ENCODE data around the gene PARD3.

PARD3 gene

DNA sequence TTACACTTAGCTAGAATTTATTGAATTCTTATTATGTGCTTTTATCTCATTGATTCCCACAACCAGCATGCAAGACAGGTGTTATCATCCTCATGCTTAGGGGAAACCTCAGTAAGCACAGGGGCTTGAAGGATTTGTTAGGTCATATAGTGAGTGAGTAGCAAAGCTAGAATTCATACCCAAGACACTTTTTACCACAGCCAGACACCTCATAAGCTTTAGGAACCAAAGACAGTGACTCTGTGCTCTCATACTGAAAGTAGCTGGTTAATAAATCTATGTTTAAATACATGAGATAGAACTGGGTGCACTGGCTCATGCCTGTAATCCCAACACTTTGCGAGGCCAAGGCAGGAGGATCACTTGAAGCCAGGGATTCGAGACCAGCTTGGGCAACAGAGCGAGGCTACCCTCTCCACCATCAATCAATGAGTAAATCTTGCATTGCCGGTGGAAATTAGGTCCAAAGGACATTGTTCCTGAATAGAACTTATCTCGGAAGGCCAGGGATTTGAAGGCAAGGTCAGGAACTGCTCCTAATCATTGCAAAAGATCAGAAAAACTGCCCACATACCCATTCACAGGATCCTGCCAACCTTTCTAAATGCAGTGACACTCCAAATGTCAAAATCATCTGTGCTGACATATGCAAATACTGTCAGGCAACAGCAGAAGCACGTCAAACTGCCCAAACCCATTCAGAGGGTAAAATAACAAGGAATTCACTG, 523.5 kb downstream of the PARD3 start:
- H3K4me3 ChIP-seq (ENCODE audit: control insufficient read depth, low read depth, low read length), result no peak overlapping the region
- DNase-seq (ENCODE audit: low read depth), result no peak
- TF ChIP-seq, protein P1, sequence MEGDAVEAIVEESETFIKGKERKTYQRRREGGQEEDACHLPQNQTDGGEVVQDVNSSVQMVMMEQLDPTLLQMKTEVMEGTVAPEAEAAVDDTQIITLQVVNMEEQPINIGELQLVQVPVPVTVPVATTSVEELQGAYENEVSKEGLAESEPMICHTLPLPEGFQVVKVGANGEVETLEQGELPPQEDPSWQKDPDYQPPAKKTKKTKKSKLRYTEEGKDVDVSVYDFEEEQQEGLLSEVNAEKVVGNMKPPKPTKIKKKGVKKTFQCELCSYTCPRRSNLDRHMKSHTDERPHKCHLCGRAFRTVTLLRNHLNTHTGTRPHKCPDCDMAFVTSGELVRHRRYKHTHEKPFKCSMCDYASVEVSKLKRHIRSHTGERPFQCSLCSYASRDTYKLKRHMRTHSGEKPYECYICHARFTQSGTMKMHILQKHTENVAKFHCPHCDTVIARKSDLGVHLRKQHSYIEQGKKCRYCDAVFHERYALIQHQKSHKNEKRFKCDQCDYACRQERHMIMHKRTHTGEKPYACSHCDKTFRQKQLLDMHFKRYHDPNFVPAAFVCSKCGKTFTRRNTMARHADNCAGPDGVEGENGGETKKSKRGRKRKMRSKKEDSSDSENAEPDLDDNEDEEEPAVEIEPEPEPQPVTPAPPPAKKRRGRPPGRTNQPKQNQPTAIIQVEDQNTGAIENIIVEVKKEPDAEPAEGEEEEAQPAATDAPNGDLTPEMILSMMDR (conservative IDR thresholded peaks at IDR 0.05; ENCODE audit: control insufficient read depth, insufficient read depth, low read depth, low read length), result no peak

DNA sequence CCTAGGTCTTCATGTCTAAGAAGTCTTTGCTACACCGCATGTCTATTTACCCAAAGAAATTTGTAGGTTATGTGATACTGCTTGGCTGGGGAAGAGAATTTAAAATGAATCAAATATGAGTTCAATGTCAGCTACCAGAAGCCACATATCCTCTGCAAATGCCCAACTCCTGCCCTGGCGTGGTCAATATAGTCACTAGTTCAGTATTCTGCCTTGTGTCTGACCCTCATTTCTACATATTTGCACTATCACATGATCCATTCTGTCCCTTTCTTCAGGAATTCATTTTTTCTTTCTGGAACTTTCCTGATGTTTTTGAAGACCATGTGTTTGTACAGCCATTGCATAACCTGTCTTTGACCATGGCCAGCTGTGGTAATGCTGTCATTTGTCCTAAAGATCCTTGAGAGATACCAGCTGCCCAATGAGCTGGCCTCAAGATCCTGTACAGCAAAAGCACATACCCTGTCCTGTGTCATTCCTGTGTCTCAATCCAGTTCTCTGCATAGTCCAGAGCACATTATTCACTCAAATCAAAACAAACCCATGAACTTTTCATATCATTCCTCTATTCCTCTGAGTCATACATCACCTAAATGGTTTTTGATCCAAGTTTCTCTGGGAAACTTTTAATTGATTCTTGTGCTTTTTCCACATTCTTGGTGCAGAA, 524.5 kb downstream of the PARD3 start:
- no peak overlapping the region for H3K4me3 ChIP-seq (ENCODE audit: control insufficient read depth, low read depth, low read length)
- DNase-seq (ENCODE audit: low read depth), result peak; percentile 99
- TF ChIP-seq, protein P1 (conservative IDR thresholded peaks at IDR 0.05; ENCODE audit: control insufficient read depth, insufficient read depth, low read depth, low read length), result no peak

DNA sequence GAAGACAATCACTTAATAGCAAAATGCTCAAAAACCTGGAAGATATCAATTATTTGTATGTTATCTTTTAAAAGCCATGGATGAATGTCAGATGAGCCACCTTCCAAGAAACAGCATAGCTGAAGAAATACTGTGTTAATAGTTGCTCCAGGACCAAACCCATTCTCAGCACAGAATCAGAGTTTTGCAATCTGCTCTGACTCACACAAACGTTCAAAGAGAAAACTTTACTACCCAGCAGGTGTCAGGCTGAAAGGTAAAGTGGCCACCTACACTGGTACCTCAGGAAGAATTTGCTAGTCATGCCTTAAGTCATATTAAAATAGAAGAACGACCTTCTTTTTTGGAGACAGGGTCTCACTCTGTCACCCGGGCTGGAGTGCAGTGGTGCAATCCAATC, 526.5 kb downstream of the PARD3 start:
- TF ChIP-seq, protein P1 (conservative IDR thresholded peaks at IDR 0.05; ENCODE audit: control insufficient read depth, insufficient read depth, low read depth, low read length), result no peak
- DNase-seq (ENCODE audit: low read depth), result peak; percentile 68
- no peak overlapping the region for H3K4me3 ChIP-seq (ENCODE audit: control insufficient read depth, low read depth, low read length)

DNA sequence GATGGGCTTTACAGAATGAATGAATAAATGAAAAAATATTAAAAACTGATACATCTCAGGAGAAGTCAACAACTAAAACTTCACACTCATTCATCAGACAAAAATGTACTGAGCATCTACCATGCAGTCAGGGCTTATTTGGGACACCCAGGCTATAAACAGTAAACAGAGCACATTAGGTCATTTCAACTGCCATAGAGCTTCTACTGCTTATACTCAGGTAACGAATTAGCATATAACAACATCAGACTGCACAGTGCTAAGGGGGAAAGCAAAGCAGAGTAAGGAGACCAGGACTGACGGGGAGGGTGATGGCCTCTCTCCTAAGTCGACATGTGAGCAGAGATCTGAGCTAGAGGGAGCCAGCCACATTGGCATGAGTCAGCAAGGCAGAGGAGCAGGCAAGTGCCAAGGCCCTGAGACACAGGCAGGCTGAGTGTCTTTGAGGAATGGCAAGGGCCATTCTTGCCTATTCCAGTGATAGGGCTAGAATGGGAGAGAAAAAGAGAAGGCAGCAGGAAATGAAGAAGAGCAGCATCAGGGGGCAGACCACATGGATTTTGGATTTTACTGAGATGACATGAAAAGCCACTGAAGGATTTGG, 528.9 kb downstream of the PARD3 start:
- no peak overlapping the region for H3K4me3 ChIP-seq (ENCODE audit: control insufficient read depth, low read depth, low read length)
- TF ChIP-seq, protein P1 (conservative IDR thresholded peaks at IDR 0.05; ENCODE audit: control insufficient read depth, insufficient read depth, low read depth, low read length), result peak; percentile 2

DNA sequence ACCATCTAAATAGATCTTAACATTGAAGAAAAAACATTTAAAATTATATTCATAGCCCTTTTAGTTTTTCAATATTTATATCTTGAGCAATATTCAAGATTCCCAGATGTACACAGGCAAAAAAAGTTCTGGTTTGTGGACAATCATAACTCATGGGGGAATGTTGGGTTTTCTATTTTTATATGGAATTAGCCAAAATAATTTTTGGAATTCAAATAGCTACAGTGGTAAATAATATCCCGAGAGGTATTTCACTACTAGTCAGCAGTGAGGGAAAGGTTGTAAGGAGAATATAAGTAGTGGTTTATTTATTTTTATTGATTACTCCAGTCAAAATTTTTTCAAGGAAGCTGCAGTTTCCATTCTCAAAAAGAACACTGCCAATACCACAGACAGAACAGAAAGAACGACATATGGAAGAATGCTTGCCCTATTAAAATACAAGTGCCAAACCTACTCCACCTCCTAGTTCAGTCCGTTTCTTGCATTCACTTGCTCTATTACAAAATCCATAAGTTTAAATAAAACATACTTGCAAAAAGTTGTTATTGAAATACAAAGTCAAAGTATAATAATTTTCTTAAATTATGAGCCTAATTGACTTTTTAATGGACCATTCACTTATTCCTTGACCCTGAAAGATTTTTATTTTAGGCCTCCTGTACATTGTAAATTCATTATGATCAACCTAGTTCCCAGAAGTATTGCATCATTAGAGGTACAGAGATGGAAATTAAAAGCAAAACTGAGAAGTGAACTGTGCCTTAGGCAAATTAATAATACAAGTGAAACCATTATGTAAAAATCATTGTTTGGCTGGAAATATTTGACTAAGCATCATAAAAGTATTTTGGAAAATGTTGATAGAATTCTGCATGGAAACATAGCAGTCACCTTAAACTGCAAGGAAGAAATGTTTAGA, 533.2 kb downstream of the PARD3 start:
- DNase-seq (ENCODE audit: low read depth), result no peak
- TF ChIP-seq, protein P1 (conservative IDR thresholded peaks at IDR 0.05; ENCODE audit: control insufficient read depth, insufficient read depth, low read depth, low read length), result no peak
- H3K4me3 ChIP-seq (ENCODE audit: control insufficient read depth, low read depth, low read length), result no peak overlapping the region

More for the DNA sequence above, 528.9 kb downstream of the PARD3 start:
- peak; percentile 82 for DNase-seq (ENCODE audit: low read depth)

Data from fibroblast of mammary gland (primary cell).